SH-SY5Y (cell line): ENCODE results near the gene RENBP.

Source experiments
- GATA2 ChIP-seq: IDR thresholded peaks from 2 replicates; pipeline ENCODE4 v1.6.1; 2011; ENCODE audit warnings: mild to moderate bottlenecking, low read depth, low read length
- GATA3 ChIP-seq: IDR thresholded peaks from 2 replicates; pipeline ENCODE4 v1.6.1; 2011; ENCODE audit warnings: low read depth, mild to moderate bottlenecking, low read length, moderate library complexity

The RENBP gene

GRCh38 chrX:153889123-153889522 is 55.3 kb downstream of the RENBP start:
- TF ChIP-seq GATA2 (no peak), GATA3 (no peak)

DNA sequence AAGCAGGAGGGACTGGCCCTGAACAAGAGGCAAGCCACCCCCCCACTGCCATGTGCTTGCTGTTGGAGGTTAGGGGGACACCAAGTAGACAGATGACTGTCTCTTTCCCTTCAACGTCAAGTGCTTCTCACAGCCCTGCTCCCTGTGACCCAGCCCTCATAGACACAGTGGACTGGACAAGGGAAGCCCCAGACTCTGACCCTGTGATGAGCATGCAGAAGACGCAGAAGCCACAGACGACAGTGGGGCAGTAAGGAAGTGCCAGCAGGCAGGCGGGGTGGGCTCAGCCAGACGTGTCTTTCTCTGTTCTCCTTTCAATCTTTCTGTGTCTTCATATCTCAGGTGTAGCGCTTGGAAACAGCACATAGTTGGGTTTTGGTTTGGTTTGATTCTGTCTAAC is 56.1 kb downstream of the RENBP start:
- no peak for TF ChIP-seq GATA2
- no peak for TF ChIP-seq GATA3

DNA sequence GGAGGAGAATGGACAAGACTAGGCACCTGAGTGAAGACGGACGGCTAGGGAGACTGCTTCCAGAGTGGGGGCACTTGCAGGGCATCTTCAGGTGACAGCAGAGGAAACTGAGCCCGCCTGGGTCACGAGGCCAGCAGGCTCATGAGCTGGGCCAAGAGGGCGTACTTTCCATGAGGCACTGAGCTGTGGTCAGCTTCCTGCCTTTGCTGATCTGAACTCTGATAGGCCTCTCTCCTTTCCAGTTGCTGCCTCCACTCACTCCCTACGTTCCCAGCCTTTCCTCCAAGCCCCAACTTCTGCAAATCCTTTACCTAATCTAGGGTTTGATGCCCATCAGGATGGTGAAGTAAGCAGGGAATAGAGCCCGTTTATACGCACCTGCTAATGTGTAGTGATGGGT is 57.1 kb downstream of the RENBP start:
- no peak for TF ChIP-seq GATA3
- TF ChIP-seq GATA2 = no peak; the same call in 1 of the 2 replicates

DNA sequence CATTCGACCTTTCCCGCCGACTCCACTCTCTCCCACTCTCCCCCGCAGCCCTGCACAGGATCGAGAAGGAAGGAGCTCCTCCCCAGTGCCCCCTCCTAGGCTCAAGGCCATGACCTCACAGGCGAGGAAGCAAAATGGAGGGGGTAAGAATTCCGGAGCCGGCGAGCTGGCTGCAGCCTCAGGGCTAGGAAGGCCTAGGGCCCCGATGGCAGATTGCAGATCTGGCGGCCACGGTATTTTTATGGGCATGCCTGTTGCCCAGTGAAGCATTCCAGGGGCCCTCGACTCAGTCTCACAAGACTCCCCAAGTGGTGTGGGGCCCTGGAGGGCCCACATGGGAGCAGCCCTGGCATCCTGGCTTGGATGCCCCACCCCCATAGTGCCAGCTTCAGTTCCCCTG is 57.5 kb downstream of the RENBP start:
- TF ChIP-seq GATA2 (no peak), GATA3 (no peak)

DNA sequence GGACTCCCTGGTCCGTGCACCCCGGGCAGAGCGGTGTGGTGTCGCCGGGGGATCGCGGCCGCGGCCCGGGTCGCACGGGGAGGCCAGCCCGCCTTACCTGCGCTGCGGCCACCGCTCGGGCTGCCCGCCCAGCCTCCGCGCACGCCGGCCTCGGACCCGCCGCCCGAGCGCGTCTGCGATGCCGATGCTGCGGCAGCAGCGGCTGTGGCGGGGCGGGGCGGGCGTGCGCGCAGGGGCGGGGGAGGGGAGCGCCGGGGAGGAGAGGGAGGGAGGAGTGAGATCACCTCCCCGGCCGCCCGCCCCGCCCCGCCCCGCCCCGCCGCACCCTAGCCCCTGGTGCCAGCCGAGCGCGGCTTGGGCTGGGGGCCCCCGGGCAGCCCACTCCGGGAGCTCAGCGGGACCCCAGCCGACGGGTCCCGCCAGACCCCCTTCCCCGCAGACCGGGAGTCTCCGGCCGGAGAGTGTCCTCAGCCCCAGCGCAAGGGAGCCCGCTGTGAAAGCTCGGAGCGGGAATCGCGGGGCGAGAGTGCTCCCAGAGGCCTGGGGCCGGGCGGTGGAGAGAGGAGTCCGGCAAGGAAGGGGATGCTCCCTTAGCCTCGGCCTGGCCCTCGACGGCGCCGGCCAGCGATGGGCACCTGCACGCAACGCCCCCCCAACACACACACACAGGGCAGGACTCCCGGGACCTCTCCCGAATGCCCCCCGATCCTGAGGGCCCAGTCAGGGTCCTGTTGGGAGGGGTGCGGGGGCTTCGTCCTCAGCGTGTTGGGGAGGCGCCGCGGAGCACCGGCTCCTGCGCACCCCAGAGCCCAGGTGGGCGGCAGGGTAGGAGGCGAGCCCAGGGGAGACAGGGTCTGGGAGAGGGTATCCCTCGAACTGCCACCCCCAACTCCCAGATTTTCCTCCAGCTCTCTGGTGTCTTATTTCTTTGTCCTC is 58.2 kb downstream of the RENBP start, which contains the start of gene L1CAM:
Gene L1CAM (minus strand): TSS at position 206 of the 936 bp plus-strand sequence. CDS start 10,337 bp downstream, outside the sequence.
- TF ChIP-seq GATA2 = no peak
- TF ChIP-seq GATA3 = no peak
